Liver (tissue), 9 donors: ENCODE results near the gene SEC22A. TPM values are rescaled to one million over a fixed set of nuclear protein-coding genes. Genes with fewer than 3 reads are reported as not detected.

Experiments
- DNase-seq: peaks from one replicate; pipeline ENCODE4 v3.0.0-alpha.2; 2017; ENCODE audit warnings: low spot score
- H3K27ac ChIP-seq, 2 donors: one replicate each; pipeline ENCODE4 v1.7.0; 2013; ENCODE audit warnings: inconsistent platforms in 2 of 2, low read length in 2 of 2, control low read depth in 1 of 2, low read depth in 1 of 2, mild to moderate bottlenecking in 1 of 2
- H3K27me3 ChIP-seq, 4 donors: one replicate each; pipeline versions ENCODE4 v1.6.1 to v1.7.0; 2013; ENCODE audit warnings: low read length in 3 of 4, inconsistent platforms in 1 of 4, mild to moderate bottlenecking in 1 of 4, moderate library complexity in 1 of 4; ENCODE audit not compliant: control insufficient read depth in 4 of 4, insufficient read depth in 4 of 4
- H3K36me3 ChIP-seq, 4 donors: one replicate each; pipeline versions ENCODE4 v1.6.1 to v1.7.0; 2013; ENCODE audit warnings: low read length in 3 of 4, mild to moderate bottlenecking in 3 of 4, low read depth in 1 of 4, moderate library complexity in 1 of 4; ENCODE audit not compliant: control insufficient read depth in 4 of 4, insufficient read depth in 3 of 4
- H3K4me1 ChIP-seq, 4 donors: one replicate each; pipeline versions ENCODE4 v1.6.1 to v1.7.0; 2013; ENCODE audit warnings: low read length in 3 of 4, mild to moderate bottlenecking in 3 of 4, moderate library complexity in 1 of 4; ENCODE audit not compliant: control insufficient read depth in 4 of 4, insufficient read depth in 4 of 4
- H3K4me3 ChIP-seq, 3 donors: one replicate each; pipeline versions ENCODE4 v1.6.1 to v1.7.0; 2013; ENCODE audit warnings: low read length in 3 of 3, control low read depth in 1 of 3, low read depth in 1 of 3, mild to moderate bottlenecking in 1 of 3
- H3K9ac ChIP-seq, 2 donors: one replicate each; pipeline ENCODE4 v1.7.0; 2013; ENCODE audit warnings: low read length in 2 of 2, mild to moderate bottlenecking in 2 of 2, moderate library complexity in 2 of 2, control low read depth in 1 of 2, low read depth in 1 of 2
- H3K9me3 ChIP-seq, 4 donors: one replicate each; pipeline versions ENCODE4 v1.6.1 to v1.7.0; 2013; ENCODE audit warnings: low read length in 3 of 4; ENCODE audit not compliant: control insufficient read depth in 4 of 4
- EGR1 ChIP-seq, 2 donors: IDR thresholded peaks; 2 replicates each; pipeline ENCODE4 v1.6.1; 2016 to 2018; ENCODE audit warnings: antibody characterized with exemption in 2 of 2, low read depth in 2 of 2
- FOXA1 ChIP-seq: IDR thresholded peaks from 2 replicates; pipeline ENCODE4 v1.6.1; 2016; ENCODE audit warnings: antibody characterized with exemption
- FOXA2 ChIP-seq: IDR thresholded peaks from 2 replicates; pipeline ENCODE4 v1.6.1; 2016; ENCODE audit warnings: antibody characterized with exemption
- GABPA ChIP-seq, 2 donors: IDR thresholded peaks in 1 of 2; conservative IDR thresholded peaks in 1 of 2; 2 replicates each; pipeline ENCODE4 v1.6.1; 2016; ENCODE audit warnings: antibody characterized with exemption in 2 of 2, mild to moderate bottlenecking in 1 of 2, moderate library complexity in 1 of 2
- HNF4A ChIP-seq, 2 donors: conservative IDR thresholded peaks; 2 replicates each; pipeline ENCODE4 v1.6.1; 2016; ENCODE audit warnings: antibody characterized with exemption in 2 of 2, mild to moderate bottlenecking in 2 of 2
- HNF4G ChIP-seq: IDR thresholded peaks from 2 replicates; pipeline ENCODE4 v1.6.1; 2016; ENCODE audit warnings: antibody characterized with exemption
- JUND ChIP-seq, 2 donors: IDR thresholded peaks; 2 replicates each; pipeline ENCODE4 v1.6.1; 2016; ENCODE audit warnings: antibody characterized with exemption in 2 of 2
- NR2F2 ChIP-seq: IDR thresholded peaks from 2 replicates; pipeline ENCODE4 v1.6.1; 2016; ENCODE audit warnings: antibody characterized with exemption
- RAD21 ChIP-seq, 2 donors: IDR thresholded peaks; 2 replicates each; pipeline ENCODE4 v1.6.1; 2016; ENCODE audit warnings: antibody characterized with exemption in 2 of 2, mild to moderate bottlenecking in 2 of 2
- RXRA ChIP-seq, 2 donors: IDR thresholded peaks; 2 replicates each; pipeline ENCODE4 v1.6.1; 2017 to 2018; ENCODE audit warnings: antibody characterized with exemption in 2 of 2, mild to moderate bottlenecking in 1 of 2
- SP1 ChIP-seq: IDR thresholded peaks from 2 replicates; pipeline ENCODE4 v1.6.1; 2018; ENCODE audit warnings: antibody characterized with exemption, mild to moderate bottlenecking
- TAF1 ChIP-seq: conservative IDR thresholded peaks from 2 replicates; pipeline ENCODE4 v1.6.1; 2016; ENCODE audit warnings: antibody characterized with exemption, mild to moderate bottlenecking
- YY1 ChIP-seq: IDR thresholded peaks from 2 replicates; pipeline ENCODE4 v1.6.1; 2016; ENCODE audit warnings: antibody characterized with exemption, mild to moderate bottlenecking
- WGBS: extraction: QIAGEN DNeasy Blood & Tissue Kit; methylation state at CpG from one replicate; pipeline ENCODE4 v1.1.7; 2013; 5-methylcytosine and 5-hydroxymethylcytosine counted together
- polyA plus RNA-seq, 2 donors: library from polyadenylated mRNA; stranded (reverse) in 1 of 2; unstranded in 1 of 2; fragments of 200-250 nt in 1 of 2; fragments of >200 nt in 1 of 2; fragmentation: Nextera tagmentation in 1 of 2; extraction: Ambion mirVana in 1 of 2; gene quantifications; one replicate each; pipeline versions ENCODE4 v1.2.1 to v1.2.3, GENCODE V29; 2013 to 2015
- total RNA-seq, 2 donors: library from RNA; depleted of rRNA; stranded (reverse); fragments of >200 nt; gene quantifications; one replicate each; pipeline ENCODE4 v1.2.3, GENCODE V29; 2014
- TF ChIP-seq, protein P1 (sequence below): IDR thresholded peaks from 2 replicates; pipeline ENCODE4 v1.6.1; 2016; ENCODE audit warnings: antibody characterized with exemption
- TF ChIP-seq, protein P2 (sequence below): fragments of 150-350 bp; IDR thresholded peaks from 2 replicates; pipeline ENCODE4 v1.5.1; 2017; ENCODE audit warnings: improper control_type of control experiment, low read depth, low read length; ENCODE audit not compliant: missing input control
- TF ChIP-seq, protein P3 (sequence below): IDR thresholded peaks from 2 replicates; pipeline ENCODE4 v1.6.1; 2016; ENCODE audit warnings: antibody characterized with exemption
- TF ChIP-seq, protein P4 (sequence below): IDR thresholded peaks from 2 replicates; pipeline ENCODE4 v1.6.1; 2016; ENCODE audit warnings: antibody characterized with exemption
- TF ChIP-seq, protein P5 (sequence below): IDR thresholded peaks from 2 replicates; pipeline ENCODE4 v1.6.1; 2016; ENCODE audit warnings: antibody characterized with exemption, mild to moderate bottlenecking
- donor health status: healthy.
- donor health status: healthy.
- donor health status: healthy.
- donor health status: healthy.
- donor health status: healthy.

Gene SEC22A
- total and polyA plus RNA-seq, 4 donors: 9.7 to 21.7 (median 16.1) TPM

DNA sequence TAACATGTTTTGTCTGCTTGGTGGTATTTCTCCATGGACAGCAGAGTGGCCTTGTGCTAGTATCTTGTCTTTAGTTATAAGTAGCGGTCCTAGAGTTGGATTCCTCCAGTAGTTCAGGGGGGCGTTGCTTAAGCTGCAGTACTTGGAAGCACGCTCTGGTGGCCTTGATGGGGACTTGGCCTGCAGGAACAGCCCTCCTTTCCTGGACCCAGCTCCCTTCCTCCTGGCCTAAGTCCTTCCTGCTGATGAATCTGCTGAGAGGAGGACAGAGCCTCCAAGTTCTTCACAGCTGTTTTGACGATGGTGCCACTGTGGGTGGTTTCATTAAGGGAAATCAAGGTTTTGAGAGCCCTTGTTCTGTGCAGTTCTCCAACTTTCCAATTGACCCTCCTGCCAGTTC is 38.6 kb upstream of the SEC22A start:
- Histone ChIP-seq H3K9ac (no peak overlapping the region), H3K4me3 (no peak overlapping the region), H3K36me3 (peaks cover 13 to 71% (median 54%) of the 10 kb centered on the region in 4 donors), H3K27me3 (no peaks in the 10 kb centered on the region), H3K9me3 (no peaks in the 10 kb centered on the region), H3K27ac (no peak overlapping the region), H3K4me1 (peaks cover 0 to 6% (median 5%) of the 10 kb centered on the region in 4 donors)
- TF ChIP-seq JUND (IDR thresholded peaks at IDR 0.05) (no peak), FOXA2 (no peak), NR2F2 (no peak), SP1 (no peak), HNF4A (conservative IDR thresholded peaks at IDR 0.05) (no peak), YY1 (no peak), TAF1 (no peak), HNF4G (no peak), RXRA (IDR thresholded peaks at IDR 0.05) (no peak), FOXA1 (no peak), RAD21 (IDR thresholded peaks at IDR 0.05) (no peak), GABPA (IDR thresholded peaks at IDR 0.05 in 1 of 2, conservative IDR thresholded peaks at IDR 0.05 in 1 of 2) (no peak), EGR1 (IDR thresholded peaks at IDR 0.05; ENCODE audit: low read depth in 2 of 2) (no peak)
- TF ChIP-seq, protein P1, sequence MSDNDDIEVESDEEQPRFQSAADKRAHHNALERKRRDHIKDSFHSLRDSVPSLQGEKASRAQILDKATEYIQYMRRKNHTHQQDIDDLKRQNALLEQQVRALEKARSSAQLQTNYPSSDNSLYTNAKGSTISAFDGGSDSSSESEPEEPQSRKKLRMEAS: no peak
- TF ChIP-seq, protein P2, sequence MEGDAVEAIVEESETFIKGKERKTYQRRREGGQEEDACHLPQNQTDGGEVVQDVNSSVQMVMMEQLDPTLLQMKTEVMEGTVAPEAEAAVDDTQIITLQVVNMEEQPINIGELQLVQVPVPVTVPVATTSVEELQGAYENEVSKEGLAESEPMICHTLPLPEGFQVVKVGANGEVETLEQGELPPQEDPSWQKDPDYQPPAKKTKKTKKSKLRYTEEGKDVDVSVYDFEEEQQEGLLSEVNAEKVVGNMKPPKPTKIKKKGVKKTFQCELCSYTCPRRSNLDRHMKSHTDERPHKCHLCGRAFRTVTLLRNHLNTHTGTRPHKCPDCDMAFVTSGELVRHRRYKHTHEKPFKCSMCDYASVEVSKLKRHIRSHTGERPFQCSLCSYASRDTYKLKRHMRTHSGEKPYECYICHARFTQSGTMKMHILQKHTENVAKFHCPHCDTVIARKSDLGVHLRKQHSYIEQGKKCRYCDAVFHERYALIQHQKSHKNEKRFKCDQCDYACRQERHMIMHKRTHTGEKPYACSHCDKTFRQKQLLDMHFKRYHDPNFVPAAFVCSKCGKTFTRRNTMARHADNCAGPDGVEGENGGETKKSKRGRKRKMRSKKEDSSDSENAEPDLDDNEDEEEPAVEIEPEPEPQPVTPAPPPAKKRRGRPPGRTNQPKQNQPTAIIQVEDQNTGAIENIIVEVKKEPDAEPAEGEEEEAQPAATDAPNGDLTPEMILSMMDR: no peak
- TF ChIP-seq, protein P3, sequence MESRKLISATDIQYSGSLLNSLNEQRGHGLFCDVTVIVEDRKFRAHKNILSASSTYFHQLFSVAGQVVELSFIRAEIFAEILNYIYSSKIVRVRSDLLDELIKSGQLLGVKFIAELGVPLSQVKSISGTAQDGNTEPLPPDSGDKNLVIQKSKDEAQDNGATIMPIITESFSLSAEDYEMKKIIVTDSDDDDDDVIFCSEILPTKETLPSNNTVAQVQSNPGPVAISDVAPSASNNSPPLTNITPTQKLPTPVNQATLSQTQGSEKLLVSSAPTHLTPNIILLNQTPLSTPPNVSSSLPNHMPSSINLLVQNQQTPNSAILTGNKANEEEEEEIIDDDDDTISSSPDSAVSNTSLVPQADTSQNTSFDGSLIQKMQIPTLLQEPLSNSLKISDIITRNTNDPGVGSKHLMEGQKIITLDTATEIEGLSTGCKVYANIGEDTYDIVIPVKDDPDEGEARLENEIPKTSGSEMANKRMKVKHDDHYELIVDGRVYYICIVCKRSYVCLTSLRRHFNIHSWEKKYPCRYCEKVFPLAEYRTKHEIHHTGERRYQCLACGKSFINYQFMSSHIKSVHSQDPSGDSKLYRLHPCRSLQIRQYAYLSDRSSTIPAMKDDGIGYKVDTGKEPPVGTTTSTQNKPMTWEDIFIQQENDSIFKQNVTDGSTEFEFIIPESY: no peak
- TF ChIP-seq, protein P4, sequence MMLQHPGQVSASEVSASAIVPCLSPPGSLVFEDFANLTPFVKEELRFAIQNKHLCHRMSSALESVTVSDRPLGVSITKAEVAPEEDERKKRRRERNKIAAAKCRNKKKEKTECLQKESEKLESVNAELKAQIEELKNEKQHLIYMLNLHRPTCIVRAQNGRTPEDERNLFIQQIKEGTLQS: no peak
- TF ChIP-seq, protein P5, sequence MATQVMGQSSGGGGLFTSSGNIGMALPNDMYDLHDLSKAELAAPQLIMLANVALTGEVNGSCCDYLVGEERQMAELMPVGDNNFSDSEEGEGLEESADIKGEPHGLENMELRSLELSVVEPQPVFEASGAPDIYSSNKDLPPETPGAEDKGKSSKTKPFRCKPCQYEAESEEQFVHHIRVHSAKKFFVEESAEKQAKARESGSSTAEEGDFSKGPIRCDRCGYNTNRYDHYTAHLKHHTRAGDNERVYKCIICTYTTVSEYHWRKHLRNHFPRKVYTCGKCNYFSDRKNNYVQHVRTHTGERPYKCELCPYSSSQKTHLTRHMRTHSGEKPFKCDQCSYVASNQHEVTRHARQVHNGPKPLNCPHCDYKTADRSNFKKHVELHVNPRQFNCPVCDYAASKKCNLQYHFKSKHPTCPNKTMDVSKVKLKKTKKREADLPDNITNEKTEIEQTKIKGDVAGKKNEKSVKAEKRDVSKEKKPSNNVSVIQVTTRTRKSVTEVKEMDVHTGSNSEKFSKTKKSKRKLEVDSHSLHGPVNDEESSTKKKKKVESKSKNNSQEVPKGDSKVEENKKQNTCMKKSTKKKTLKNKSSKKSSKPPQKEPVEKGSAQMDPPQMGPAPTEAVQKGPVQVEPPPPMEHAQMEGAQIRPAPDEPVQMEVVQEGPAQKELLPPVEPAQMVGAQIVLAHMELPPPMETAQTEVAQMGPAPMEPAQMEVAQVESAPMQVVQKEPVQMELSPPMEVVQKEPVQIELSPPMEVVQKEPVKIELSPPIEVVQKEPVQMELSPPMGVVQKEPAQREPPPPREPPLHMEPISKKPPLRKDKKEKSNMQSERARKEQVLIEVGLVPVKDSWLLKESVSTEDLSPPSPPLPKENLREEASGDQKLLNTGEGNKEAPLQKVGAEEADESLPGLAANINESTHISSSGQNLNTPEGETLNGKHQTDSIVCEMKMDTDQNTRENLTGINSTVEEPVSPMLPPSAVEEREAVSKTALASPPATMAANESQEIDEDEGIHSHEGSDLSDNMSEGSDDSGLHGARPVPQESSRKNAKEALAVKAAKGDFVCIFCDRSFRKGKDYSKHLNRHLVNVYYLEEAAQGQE: no peak
- 95% methylated on average over 4 of the region's 4 CpGs for WGBS
- DNase-seq: no peak
